Esophagus (tissue), 2 donors: ENCODE data around the gene ABR. TPM values are rescaled to one million over a fixed set of nuclear protein-coding genes. Genes with fewer than 3 reads are reported as not detected.
"Not testable (repeated sequence)": the region's sequence is repeated elsewhere in the genome, so short reads cannot be mapped to it uniquely, and the experiment has no call there.

Experiments used
- H3K27ac ChIP-seq, 2 donors: one replicate each; pipeline ENCODE4 v1.5.1; 2013; ENCODE audit warnings: low read depth in 2 of 2, mild to moderate bottlenecking in 2 of 2, inconsistent platforms in 1 of 2, low read length in 1 of 2, moderate library complexity in 1 of 2
- H3K27me3 ChIP-seq, 2 donors: one replicate each; pipeline ENCODE4 v1.6.1; 2013; ENCODE audit warnings: low read length in 2 of 2, control low read depth in 1 of 2, mild to moderate bottlenecking in 1 of 2; ENCODE audit not compliant: insufficient read depth in 2 of 2, control insufficient read depth in 1 of 2
- H3K36me3 ChIP-seq, 2 donors: one replicate each; pipeline ENCODE4 v1.6.1; 2013; ENCODE audit warnings: low read length in 1 of 2; ENCODE audit not compliant: control insufficient read depth in 2 of 2, insufficient read depth in 2 of 2
- H3K4me1 ChIP-seq, 2 donors: one replicate each; pipeline ENCODE4 v1.6.1; 2013; ENCODE audit warnings: low read length in 1 of 2; ENCODE audit not compliant: control insufficient read depth in 2 of 2, insufficient read depth in 2 of 2
- H3K4me3 ChIP-seq, 2 donors: one replicate each; pipeline ENCODE4 v1.5.1; 2013; ENCODE audit warnings: low read length in 2 of 2, mild to moderate bottlenecking in 2 of 2, low read depth in 1 of 2, moderate library complexity in 1 of 2
- H3K9me3 ChIP-seq, 2 donors: one replicate each; pipeline ENCODE4 v1.6.1; 2013; ENCODE audit warnings: mild to moderate bottlenecking in 2 of 2, low read depth in 1 of 2, low read length in 1 of 2, moderate library complexity in 1 of 2; ENCODE audit not compliant: control insufficient read depth in 2 of 2, insufficient read depth in 1 of 2
- WGBS, 2 donors: extraction: QIAGEN DNeasy Blood & Tissue Kit; methylation state at CpG; one replicate each; pipeline ENCODE4 v1.1.7; 2013; 5-methylcytosine and 5-hydroxymethylcytosine counted together
- polyA plus RNA-seq, 2 donors: library from polyadenylated mRNA; stranded (reverse); fragments of 200-250 nt; gene quantifications; one replicate each; pipeline ENCODE4 v1.2.3, GENCODE V29; 2013
- donor health status: healthy with polysubstance abuse.
- donor health status: Bipolar disorder and iron deficiency.

The ABR gene
- polyA plus RNA-seq, 2 donors: 48.6 to 57.7 TPM

DNA sequence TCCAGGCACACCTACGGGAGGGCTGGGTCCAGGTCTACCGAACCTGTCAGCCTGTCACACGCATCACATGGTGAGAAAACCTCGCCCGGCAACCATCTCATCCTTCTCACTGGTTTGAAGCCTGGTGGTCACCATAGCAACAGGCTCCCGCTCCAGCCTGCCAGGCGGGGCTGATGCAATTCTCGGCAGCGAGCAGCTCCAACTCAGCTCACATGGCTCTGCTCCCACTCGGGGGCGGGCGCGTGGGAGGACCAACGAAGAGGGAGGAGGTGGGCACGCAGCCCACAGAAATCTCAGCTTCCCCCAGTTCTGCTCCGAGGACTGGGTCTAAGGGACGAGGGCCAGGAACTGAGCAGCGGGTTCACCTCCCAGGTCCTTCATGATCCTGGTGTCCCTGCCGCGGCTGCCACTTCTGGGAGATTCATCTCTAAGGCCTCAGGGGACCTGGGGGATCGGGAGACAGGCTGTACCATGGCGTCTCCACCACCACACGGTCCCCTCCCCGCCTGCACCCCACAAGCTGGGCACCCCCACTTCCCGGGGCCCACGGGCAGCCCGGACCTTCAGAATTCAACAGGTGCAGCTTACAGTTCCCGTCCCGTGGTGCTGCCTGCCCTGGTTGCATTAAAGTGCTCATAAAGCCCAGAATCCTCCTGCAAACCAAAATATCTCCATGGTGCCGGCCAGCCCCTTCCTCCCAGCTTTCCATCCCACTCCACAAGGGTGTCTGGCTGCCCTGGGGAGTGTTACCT lies 25.8 kb downstream of the ABR start:
- WGBS, 2 donors: 57 to 60% methylated on average over 30 of the region's 30 CpGs
- Histone ChIP-seq H3K36me3 (peaks cover 0 to 2% of the 10 kb centered on the region in 2 donors), H3K4me3 (no peak overlapping the region), H3K4me1 (peaks cover 0 to 3% of the 10 kb centered on the region in 2 donors), H3K9me3 (no peaks in the 10 kb centered on the region), H3K27me3 (no peaks in the 10 kb centered on the region), H3K27ac (no peak overlapping the region)

DNA sequence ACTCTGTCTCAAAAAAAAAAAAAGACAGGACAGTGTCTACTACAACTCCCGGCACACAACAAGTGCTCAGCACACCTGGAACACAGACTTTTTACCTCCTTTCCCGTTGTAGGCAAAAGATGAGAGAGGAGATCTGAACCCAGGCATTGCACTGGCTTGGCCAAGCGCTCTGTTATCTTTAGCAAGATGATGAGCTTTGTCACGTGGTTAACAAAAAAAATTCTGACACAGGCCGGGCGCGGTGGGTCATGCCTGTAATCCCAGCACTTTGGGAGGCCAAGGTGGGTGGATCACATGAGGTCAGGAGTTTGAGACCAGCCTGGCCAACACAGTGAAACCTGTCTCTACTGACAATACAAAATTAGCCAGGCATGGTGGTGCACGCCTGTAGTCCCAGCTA lies 27.2 kb downstream of the ABR start:
- not testable (repeated sequence) for H3K27me3 ChIP-seq, H3K4me1 ChIP-seq, H3K27ac ChIP-seq, H3K9me3 ChIP-seq, H3K4me3 ChIP-seq, H3K36me3 ChIP-seq
- WGBS, 2 donors: 84 to 89% methylated on average over 8 of the region's 8 CpGs

DNA sequence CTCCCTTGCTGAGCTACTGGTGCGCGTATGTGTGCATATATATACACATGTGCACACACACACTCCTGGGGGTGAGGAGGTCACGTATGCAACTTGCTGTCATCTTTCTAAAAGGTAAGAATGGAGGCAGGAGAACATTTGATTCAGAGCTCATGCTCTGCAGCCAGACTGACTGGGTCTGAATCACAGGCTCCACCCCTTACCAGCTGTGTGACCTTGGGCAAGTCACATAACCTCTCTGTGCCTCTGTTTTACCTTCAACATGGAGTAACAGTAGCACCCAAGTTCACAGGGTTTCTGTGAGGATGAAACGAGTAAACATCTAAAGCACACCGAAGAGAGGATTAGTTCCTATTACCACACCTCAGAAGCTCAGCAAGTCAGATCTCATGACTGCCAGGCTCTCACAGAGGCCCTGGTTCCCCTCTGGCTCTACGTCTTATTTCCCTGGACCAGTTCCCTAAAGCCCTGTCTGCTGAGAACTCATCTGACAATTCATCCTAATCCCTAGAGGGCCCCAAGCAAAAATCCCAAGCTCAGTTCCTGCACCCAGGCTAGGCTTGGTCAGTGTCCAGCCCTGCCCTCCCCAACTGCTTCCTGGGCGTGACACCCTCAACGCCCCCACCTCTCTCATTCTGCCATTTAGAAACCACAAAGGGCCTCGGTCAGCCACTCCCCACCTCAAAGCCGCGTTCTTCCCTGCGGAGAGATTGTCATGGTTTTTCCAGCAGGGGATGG lies 28.7 kb downstream of the ABR start:
- 53 to 61% methylated on average over 12 of the region's 12 CpGs for WGBS, 2 donors
- Histone ChIP-seq H3K9me3 (no peaks in the 10 kb centered on the region), H3K36me3 (peaks cover 0 to 3% of the 10 kb centered on the region in 2 donors), H3K4me3 (no peak overlapping the region), H3K4me1 (peaks cover 3 to 6% of the 10 kb centered on the region in 2 donors), H3K27me3 (no peaks in the 10 kb centered on the region), H3K27ac (peak overlapping the region in 1 of 2 donors; percentile 19)

DNA sequence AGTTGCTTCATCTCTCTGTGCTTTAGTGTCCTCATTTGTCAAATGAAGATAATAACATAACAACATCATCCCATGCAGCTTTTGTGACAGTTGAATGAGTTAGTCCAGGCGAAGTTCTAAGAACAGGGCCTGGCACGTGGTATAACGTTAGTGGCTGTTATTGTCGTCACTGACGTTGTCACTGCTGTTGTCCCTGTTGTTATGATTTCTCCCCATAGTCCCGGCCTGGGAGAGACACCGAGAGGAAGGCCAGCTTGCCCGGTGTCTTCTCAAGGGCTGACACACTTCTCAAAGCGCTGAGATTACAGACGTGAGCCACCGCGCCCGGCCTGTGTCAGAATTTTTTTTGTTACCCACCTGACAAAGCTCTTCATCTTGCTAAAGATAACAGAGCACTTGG lies 29.9 kb downstream of the ABR start:
- Histone ChIP-seq H3K9me3 (no peaks in the 10 kb centered on the region), H3K36me3 (peaks cover 0 to 3% of the 10 kb centered on the region in 2 donors), H3K4me1 (peaks cover 3 to 6% of the 10 kb centered on the region in 2 donors), H3K4me3 (no peak overlapping the region), H3K27ac (no peak overlapping the region), H3K27me3 (no peaks in the 10 kb centered on the region)
- 86 to 92% methylated on average over 13 of the region's 13 CpGs for WGBS, 2 donors

DNA sequence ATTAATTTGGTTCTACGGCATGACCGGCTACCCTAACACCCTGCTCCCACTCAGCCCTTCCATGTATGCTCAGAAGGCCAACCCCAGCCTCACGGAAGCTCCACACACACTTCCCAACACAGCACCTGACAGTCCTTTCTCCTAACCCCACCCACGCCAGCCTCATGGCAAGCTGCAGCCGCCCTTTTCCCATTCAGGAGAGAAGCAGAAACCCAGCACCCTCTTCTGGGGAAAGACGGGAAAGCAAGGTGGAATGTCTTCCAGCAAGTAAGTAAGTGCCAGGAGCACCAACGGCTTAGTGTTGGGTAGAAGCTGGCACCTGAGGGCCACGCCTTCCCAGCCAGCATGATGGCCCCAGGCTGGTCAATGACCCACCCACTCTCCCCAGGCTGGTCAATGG lies 32.1 kb downstream of the ABR start:
- Histone ChIP-seq H3K27ac (no peak overlapping the region), H3K9me3 (no peaks in the 10 kb centered on the region), H3K4me1 (peaks cover 3 to 6% of the 10 kb centered on the region in 2 donors), H3K4me3 (no peak overlapping the region), H3K36me3 (peaks cover 0 to 3% of the 10 kb centered on the region in 2 donors), H3K27me3 (no peaks in the 10 kb centered on the region)
- WGBS, 2 donors: 47 to 51% methylated on average over 8 of the region's 8 CpGs

DNA sequence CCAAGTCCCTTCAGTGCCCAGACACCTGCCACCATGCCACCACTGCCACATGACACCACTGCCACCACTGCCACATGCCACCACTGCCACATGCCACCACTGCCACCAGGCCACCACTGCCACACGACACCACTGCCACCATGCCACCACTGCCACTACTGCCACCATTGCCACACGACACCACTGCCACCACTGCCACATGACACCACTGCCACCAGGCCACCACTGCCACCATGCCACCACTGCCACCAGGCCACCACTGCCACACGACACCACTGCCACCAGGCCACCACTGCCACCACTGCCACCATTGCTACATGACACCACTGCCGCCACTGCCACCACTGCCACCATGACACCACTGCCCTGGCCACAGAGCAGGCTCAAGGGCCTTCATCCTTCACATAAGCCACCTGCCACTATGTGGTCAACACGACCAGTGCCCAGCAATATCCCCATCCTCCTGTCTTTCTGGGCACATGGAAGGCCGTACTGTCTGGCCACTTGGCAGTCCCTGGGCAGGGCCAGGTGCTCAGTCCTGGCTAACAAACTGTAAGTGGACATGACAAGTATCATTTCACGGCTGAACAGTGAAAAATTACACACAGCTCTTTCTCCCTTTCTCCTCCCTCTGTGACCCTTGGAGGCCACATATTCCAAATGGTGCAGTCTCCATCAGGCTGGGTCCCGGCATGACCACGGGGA lies 33.1 kb downstream of the ABR start:
- Histone ChIP-seq H3K4me3 (no peak overlapping the region), H3K27ac (no peak overlapping the region), H3K4me1 (peaks cover 3 to 6% of the 10 kb centered on the region in 2 donors), H3K27me3 (no peaks in the 10 kb centered on the region), H3K9me3 (no peaks in the 10 kb centered on the region), H3K36me3 (peaks cover 0 to 3% of the 10 kb centered on the region in 2 donors)
- 89 to 94% methylated on average over 9 of the region's 9 CpGs for WGBS, 2 donors

DNA sequence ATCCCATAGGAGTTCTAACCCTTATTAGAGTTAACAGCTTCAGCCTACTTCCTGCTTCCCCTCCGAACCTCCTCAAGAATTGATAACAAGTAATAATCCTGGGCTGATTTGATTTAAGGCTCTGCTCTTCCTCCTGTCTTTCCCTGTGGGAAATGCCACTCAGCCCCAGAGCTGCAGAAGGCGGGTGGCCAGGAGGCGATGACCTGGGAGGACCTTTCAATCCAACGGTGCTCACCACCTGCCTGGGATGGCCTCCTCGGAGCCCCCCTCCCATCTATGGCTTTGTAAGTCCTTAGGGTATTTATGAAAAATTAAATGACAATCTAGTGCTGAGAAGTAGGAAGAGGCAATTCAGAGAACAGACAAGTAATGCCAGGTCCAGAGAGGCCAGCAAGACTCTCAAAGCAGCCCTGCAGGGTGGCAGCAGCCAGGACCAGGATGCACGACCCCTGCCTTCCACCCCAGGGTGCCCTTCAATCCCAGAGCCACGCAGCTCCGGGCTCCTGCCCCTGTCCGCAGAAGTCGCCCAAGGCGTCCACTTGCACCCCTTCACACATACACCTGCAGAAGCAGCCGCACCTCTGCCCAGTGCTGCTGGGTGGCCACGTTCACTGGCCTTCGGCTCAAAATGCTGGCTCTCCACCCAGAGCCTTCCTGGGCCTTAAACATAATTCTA lies 34.3 kb downstream of the ABR start:
- H3K27ac ChIP-seq: no peak overlapping the region
- peaks cover 3% of the 10 kb centered on the region in 2 donors for H3K4me1 ChIP-seq
- 89 to 91% methylated on average over 14 of the region's 14 CpGs for WGBS, 2 donors
- peaks cover 0 to 3% of the 10 kb centered on the region in 2 donors for H3K36me3 ChIP-seq
- H3K4me3 ChIP-seq: no peak overlapping the region
- H3K9me3 ChIP-seq: no peaks in the 10 kb centered on the region
- no peaks in the 10 kb centered on the region for H3K27me3 ChIP-seq

DNA sequence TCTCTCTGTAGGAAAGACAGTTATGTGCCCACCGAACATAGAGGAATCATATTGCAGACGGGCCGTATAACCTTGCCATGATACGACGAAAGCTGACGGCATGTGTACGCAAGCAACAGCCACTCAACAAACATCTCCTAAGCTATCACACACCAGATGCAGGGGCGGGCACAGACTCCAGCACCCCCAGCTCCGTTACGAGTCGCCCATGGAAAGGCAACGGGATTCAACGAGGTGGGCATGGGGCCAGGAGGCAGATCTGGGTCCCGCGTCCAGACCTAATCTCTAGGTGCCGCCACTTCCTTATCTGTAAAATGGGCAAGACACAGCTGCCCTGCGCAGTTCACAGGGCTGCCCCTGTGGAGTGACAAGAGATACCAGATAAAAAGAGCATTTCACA lies 35.6 kb downstream of the ABR start:
- Histone ChIP-seq H3K36me3 (peaks cover 0 to 3% of the 10 kb centered on the region in 2 donors), H3K4me1 (peaks cover 3% of the 10 kb centered on the region in 2 donors), H3K4me3 (no peak overlapping the region), H3K27ac (no peak overlapping the region), H3K9me3 (no peaks in the 10 kb centered on the region), H3K27me3 (no peaks in the 10 kb centered on the region)
- WGBS, 2 donors: 82 to 89% methylated on average over 17 of the region's 17 CpGs

DNA sequence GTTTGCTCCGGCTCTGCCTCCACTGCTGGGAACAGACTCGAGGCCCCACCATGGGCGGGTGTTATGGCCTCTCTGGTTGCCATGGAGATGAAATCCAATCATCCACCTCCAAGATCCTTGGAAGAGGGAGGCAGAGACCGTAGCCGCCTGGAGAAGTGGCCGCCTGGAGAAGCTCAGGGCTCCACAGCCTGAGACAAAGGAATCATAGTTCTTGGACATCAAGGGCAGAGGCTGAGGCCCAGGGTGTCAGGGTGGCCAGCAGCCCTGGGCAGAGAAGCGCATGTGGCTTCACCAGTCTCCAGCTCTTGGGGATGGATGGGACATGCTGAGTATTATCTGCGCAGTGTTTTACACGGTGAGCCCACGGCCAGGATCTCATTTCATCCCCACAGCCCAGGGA lies 36.2 kb downstream of the ABR start:
- Histone ChIP-seq H3K4me3 (no peak overlapping the region), H3K36me3 (peaks cover 0 to 3% of the 10 kb centered on the region in 2 donors), H3K9me3 (no peaks in the 10 kb centered on the region), H3K4me1 (peaks cover 3% of the 10 kb centered on the region in 2 donors), H3K27me3 (no peaks in the 10 kb centered on the region), H3K27ac (no peak overlapping the region)
- 68 to 76% methylated on average over 10 of the region's 10 CpGs for WGBS, 2 donors
